Neural progenitor cell (in vitro differentiated cells): ENCODE measurements around the gene MYLK.

Experiments
- CTCF ChIP-seq: fragments of 200-600 bp; sonication (generic); IDR thresholded peaks from 2 replicates; pipeline ENCODE4 v1.5.1; 2017; ENCODE audit warnings: antibody characterized with exemption, mild to moderate bottlenecking
- EZH2phosphoT487 ChIP-seq: fragments of 200-600 bp; sonication (generic); IDR thresholded peaks from 2 replicates; pipeline ENCODE4 v1.6.1; 2017; ENCODE audit warnings: antibody characterized with exemption

GRCh38 chr3:123884203-123884831 lies at the start of gene MYLK:
- TF ChIP-seq CTCF (no peak), EZH2phosphoT487 (no peak)
